CD14-positive monocyte (primary cell): ENCODE results near the gene NKAIN4. TPM values are rescaled to one million over a fixed set of nuclear protein-coding genes. Genes with fewer than 3 reads are reported as not detected.

Source experiments
- DNase-seq, 3 donors: peaks; one replicate each; pipeline ENCODE4 v3.0.0-alpha.2; 2011 to 2022
- H2AFZ ChIP-seq: 2 replicates; pipeline ENCODE4 v1.6.0; 2012; ENCODE audit warnings: mild to moderate bottlenecking, low read depth, low read length, inconsistent platforms; ENCODE audit not compliant: insufficient read depth, poor library complexity, severe bottlenecking
- H3K27ac ChIP-seq, 2 donors: 1 replicate in 1 of 2; 2 replicates in 1 of 2; pipeline ENCODE4 v1.5.1; 2012 to 2013; ENCODE audit warnings: low read length in 2 of 2, control low read depth in 1 of 2, inconsistent platforms in 1 of 2, low read depth in 1 of 2, mild to moderate bottlenecking in 1 of 2
- H3K27me3 ChIP-seq, 2 donors: one replicate each; pipeline versions ENCODE4 v1.6.0 to v1.6.1; 2011 to 2013; ENCODE audit warnings: low read length in 2 of 2; ENCODE audit not compliant: control insufficient read depth in 2 of 2, insufficient read depth in 2 of 2
- H3K36me3 ChIP-seq, 2 donors: replicated peaks in 1 of 2; 1 replicate in 1 of 2; 2 replicates in 1 of 2; pipeline versions ENCODE4 v1.5.1 to v1.6.1; 2012 to 2013; ENCODE audit warnings: low read length in 2 of 2, control low read depth in 1 of 2, inconsistent platforms in 1 of 2, mild to moderate bottlenecking in 1 of 2; ENCODE audit not compliant: insufficient read depth in 2 of 2, control insufficient read depth in 1 of 2
- H3K4me1 ChIP-seq, 2 donors: 1 replicate in 1 of 2; 2 replicates in 1 of 2; pipeline versions ENCODE4 v1.5.1 to v1.6.1; 2012 to 2013; ENCODE audit warnings: low read length in 2 of 2, control low read depth in 1 of 2, inconsistent platforms in 1 of 2, mild to moderate bottlenecking in 1 of 2, moderate library complexity in 1 of 2; ENCODE audit not compliant: insufficient read depth in 2 of 2, control insufficient read depth in 1 of 2
- H3K4me2 ChIP-seq: replicated peaks from 2 replicates; pipeline ENCODE3; 2012; ENCODE audit warnings: low read length, moderate library complexity, mild to moderate bottlenecking; ENCODE audit not compliant: poor library complexity, severe bottlenecking; ENCODE audit errors: extremely low read depth
- H3K4me3 ChIP-seq, 3 experiments: fragments of 200-600 bp in 1 of 3; sonication (generic) in 1 of 3; replicated peaks in 1 of 3; 1 replicate in 2 of 3; 2 replicates in 1 of 3; pipeline ENCODE4 v1.5.1; 2011 to 2013; ENCODE audit warnings: low read length in 3 of 3, mild to moderate bottlenecking in 3 of 3, control low read depth in 2 of 3, low read depth in 2 of 3, inconsistent platforms in 1 of 3, moderate library complexity in 1 of 3
- H3K79me2 ChIP-seq: 2 replicates; pipeline ENCODE4 v1.6.0; 2012; ENCODE audit warnings: mild to moderate bottlenecking, control low read depth, inconsistent platforms, low read length, moderate library complexity; ENCODE audit not compliant: insufficient read depth
- H3K9ac ChIP-seq: 2 replicates; pipeline ENCODE4 v1.6.0; 2017; ENCODE audit warnings: low read length, mild to moderate bottlenecking; ENCODE audit not compliant: insufficient read depth, poor library complexity, severe bottlenecking
- H3K9me3 ChIP-seq, 2 donors: replicated peaks in 1 of 2; 1 replicate in 1 of 2; 2 replicates in 1 of 2; pipeline versions ENCODE4 v1.5.1 to v1.6.1; 2012 to 2013; ENCODE audit warnings: low read length in 2 of 2, control low read depth in 1 of 2; ENCODE audit not compliant: control insufficient read depth in 1 of 2, insufficient read depth in 1 of 2
- H4K20me1 ChIP-seq: 2 replicates; pipeline ENCODE4 v1.6.0; 2012; ENCODE audit warnings: mild to moderate bottlenecking, low read length, control low read depth, moderate library complexity; ENCODE audit not compliant: insufficient read depth
- H3K27ac Mint-ChIP-seq, 7 donors: one replicate each; pipeline ENCODE4 v1.8.0; 2020; ENCODE audit warnings: mild to moderate bottlenecking in 7 of 7, mixed read lengths in 7 of 7, moderate library complexity in 6 of 7, inconsistent platforms in 2 of 7
- H3K27me3 Mint-ChIP-seq, 3 donors: one replicate each; pipeline ENCODE4 v1.8.0; 2021 to 2022; ENCODE audit warnings: low read depth in 3 of 3, mild to moderate bottlenecking in 3 of 3, mixed read lengths in 3 of 3, moderate library complexity in 3 of 3, inconsistent platforms in 1 of 3
- H3K36me3 Mint-ChIP-seq, 2 donors: one replicate each; pipeline ENCODE4 v1.8.0; 2020; ENCODE audit warnings: mixed read lengths in 2 of 2, inconsistent platforms in 1 of 2, mild to moderate bottlenecking in 1 of 2
- H3K4me1 Mint-ChIP-seq: one replicate; pipeline ENCODE4 v1.8.0; 2020; ENCODE audit warnings: mild to moderate bottlenecking, mixed read lengths
- H3K4me3 Mint-ChIP-seq, 2 donors: one replicate each; pipeline ENCODE4 v1.8.0; 2020; ENCODE audit warnings: mild to moderate bottlenecking in 2 of 2, mixed read lengths in 2 of 2, moderate library complexity in 1 of 2
- H3K9me3 Mint-ChIP-seq, 7 donors: one replicate each; pipeline ENCODE4 v1.8.0; 2020 to 2022; ENCODE audit warnings: mixed read lengths in 7 of 7, mild to moderate bottlenecking in 6 of 7, moderate library complexity in 6 of 7, inconsistent platforms in 2 of 7
- WGBS: methylation state at CpG from one replicate; pipeline ENCODE4 v1.1.5; 2013; ENCODE audit warnings: missing lambda C conversion rate; ENCODE audit not compliant: insufficient coverage; 5-methylcytosine and 5-hydroxymethylcytosine counted together
- intact Hi-C, 2 donors: fragments of 100-400 bp; cut with micrococcal nuclease; formaldehyde crosslinking; loops; one replicate each; pipeline versions ENCODE4 v1.15.0 to v1.15.1; 2023
- polyA plus RNA-seq, 3 donors: library from polyadenylated mRNA; depleted of rRNA in 1 of 3; unstranded in 2 of 3; stranded (reverse) in 1 of 3; fragments of 300-500 nt in 2 of 3; fragments of >200 nt in 1 of 3; fragmentation: Illumina TruSeq in 2 of 3; gene quantifications; 1 replicate in 2 of 3; 2 replicates in 1 of 3; pipeline ENCODE4 v1.2.3, GENCODE V29; 2012 to 2021
- TF ChIP-seq, protein P1 (sequence below): fragments of 200-600 bp; IDR thresholded peaks from one replicate; pipeline ENCODE4 v1.8.0; 2022; ENCODE audit warnings: antibody characterized with exemption, mild to moderate bottlenecking

Gene NKAIN4
- polyA plus RNA-seq, 3 donors = not detected

DNA sequence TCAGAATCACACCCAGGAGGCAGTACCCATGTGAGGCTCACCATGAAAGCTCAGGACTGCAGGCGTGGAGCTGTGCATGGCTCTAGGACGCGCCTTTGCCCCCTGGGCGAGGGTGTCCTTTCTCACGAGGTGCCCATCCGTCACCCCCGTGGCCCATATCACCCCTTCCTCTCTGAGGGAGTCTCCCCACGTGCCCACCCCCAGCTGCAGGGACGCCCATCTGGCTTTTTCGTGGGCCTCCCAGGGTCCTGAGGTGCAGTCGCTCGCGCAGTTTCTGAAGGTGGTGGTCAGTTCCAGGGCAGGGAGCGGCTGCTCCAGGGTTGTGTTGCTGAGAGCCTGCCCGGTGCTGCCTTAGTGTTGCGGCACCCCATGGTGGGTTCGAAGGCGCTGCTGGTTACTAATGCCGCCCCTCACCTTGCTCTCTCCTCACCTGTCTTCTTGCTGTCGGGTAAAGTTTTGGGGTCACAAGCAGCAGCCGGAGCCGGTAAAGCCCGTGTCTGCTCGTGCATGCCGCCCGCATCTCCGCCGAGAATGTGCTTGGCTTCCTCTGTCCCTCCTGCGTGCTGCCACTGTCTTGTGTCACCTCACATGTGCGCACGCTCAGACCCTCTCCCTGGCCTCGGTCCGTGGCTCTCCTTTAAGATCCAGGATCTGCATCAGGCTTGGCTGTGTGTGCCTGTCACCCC is 29.3 kb upstream of the NKAIN4 start:
- Mint-ChIP-seq H3K27me3 (peaks cover 0 to 2% (median 0%) of the 10 kb centered on the region in 3 donors), H3K4me1 (peaks cover 6% of the 10 kb centered on the region), H3K36me3 (peaks cover 52 to 89% of the 10 kb centered on the region in 2 donors), H3K9me3 (no peaks in the 10 kb centered on the region), H3K27ac (peak overlapping the region in 1 of 7 donors; percentile 41), H3K4me3 (no peak overlapping the region)
- no peaks in the 10 kb centered on the region for H3K79me2 ChIP-seq
- H3K27ac ChIP-seq = no peak overlapping the region
- peaks cover 78 to 95% of the 10 kb centered on the region in 2 donors for H3K36me3 ChIP-seq
- peaks cover 20% of the 10 kb centered on the region for H4K20me1 ChIP-seq
- H3K4me1 ChIP-seq = no peaks in the 10 kb centered on the region
- no peak overlapping the region for H2AFZ ChIP-seq
- no peak overlapping the region for H3K9ac ChIP-seq
- 98% methylated on average over 31 of the region's 33 CpGs for WGBS
- no peaks in the 10 kb centered on the region for H3K27me3 ChIP-seq
- intact Hi-C loops = no loop called here
- no peak overlapping the region for H3K4me2 ChIP-seq
- DNase-seq = no peak
- H3K4me3 ChIP-seq = no peak overlapping the region
- TF ChIP-seq, protein P1, sequence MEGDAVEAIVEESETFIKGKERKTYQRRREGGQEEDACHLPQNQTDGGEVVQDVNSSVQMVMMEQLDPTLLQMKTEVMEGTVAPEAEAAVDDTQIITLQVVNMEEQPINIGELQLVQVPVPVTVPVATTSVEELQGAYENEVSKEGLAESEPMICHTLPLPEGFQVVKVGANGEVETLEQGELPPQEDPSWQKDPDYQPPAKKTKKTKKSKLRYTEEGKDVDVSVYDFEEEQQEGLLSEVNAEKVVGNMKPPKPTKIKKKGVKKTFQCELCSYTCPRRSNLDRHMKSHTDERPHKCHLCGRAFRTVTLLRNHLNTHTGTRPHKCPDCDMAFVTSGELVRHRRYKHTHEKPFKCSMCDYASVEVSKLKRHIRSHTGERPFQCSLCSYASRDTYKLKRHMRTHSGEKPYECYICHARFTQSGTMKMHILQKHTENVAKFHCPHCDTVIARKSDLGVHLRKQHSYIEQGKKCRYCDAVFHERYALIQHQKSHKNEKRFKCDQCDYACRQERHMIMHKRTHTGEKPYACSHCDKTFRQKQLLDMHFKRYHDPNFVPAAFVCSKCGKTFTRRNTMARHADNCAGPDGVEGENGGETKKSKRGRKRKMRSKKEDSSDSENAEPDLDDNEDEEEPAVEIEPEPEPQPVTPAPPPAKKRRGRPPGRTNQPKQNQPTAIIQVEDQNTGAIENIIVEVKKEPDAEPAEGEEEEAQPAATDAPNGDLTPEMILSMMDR = no peak
- no peaks in the 10 kb centered on the region for H3K9me3 ChIP-seq

DNA sequence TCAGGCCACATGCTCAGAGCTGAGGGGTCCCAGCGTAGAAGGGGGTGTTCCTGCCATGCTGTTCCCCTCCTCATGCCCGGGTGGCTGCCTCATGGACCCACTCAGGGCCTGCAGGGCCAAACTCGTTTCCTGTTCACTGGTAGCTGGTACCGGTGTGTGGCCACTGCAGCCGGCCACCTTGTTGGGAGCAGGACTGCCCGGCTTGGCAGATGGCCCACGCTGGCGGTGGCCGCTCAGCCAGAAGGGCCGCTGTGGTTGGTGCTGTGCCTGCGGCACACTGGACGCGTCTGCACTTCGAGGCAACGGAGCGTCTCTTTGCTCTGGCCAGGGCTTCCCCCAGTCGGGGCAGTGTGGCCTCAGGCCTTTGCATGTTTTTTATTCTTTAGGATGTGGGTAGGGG is 28.7 kb upstream of the NKAIN4 start:
- H3K4me1 Mint-ChIP-seq = peaks cover 6% of the 10 kb centered on the region
- peak overlapping the region in 1 of 7 donors; percentile 41 for H3K27ac Mint-ChIP-seq

More for the DNA sequence above, 28.7 kb upstream of the NKAIN4 start:
- peaks cover 26% of the 10 kb centered on the region for H4K20me1 ChIP-seq
- no peaks in the 10 kb centered on the region for H3K79me2 ChIP-seq
- H3K9me3 ChIP-seq = no peaks in the 10 kb centered on the region
- no peak overlapping the region for H3K27ac ChIP-seq
- Mint-ChIP-seq H3K36me3 (peaks cover 50 to 89% of the 10 kb centered on the region in 2 donors), H3K27me3 (peaks cover 0 to 2% (median 0%) of the 10 kb centered on the region in 3 donors), H3K4me3 (no peak overlapping the region), H3K9me3 (no peaks in the 10 kb centered on the region)
- no peaks in the 10 kb centered on the region for H3K27me3 ChIP-seq
- no peak overlapping the region for H2AFZ ChIP-seq
- H3K36me3 ChIP-seq = peaks cover 76 to 95% of the 10 kb centered on the region in 2 donors
- H3K4me3 ChIP-seq = no peak overlapping the region
- TF ChIP-seq, protein P1 = no peak
- WGBS = 90% methylated on average over 17 of the region's 17 CpGs
- intact Hi-C loops = no loop called here
- no peaks in the 10 kb centered on the region for H3K4me1 ChIP-seq
- no peak for DNase-seq
- no peak overlapping the region for H3K4me2 ChIP-seq
- no peak overlapping the region for H3K9ac ChIP-seq
